GM18505 (cell line): ENCODE data around the gene EPHX1.
"Not testable (repeated sequence)": the region's sequence is repeated elsewhere in the genome, so short reads cannot be mapped to it uniquely, and the experiment has no call there.

Experiments
- ATAC-seq: cut with Tn5 transposase; IDR thresholded peaks from one replicate; pipeline ENCODE4 v1.9.1; 2021; ENCODE audit not compliant: unreplicated experiment
- POLR2A ChIP-seq: IDR thresholded peaks from 4 replicates; pipeline ENCODE4 v1.6.1; 2011; ENCODE audit warnings: borderline replicate concordance; ENCODE audit not compliant: insufficient read depth, insufficient read length; ENCODE audit errors: extremely low read depth

Gene EPHX1

GRCh38 chr1:225834417-225835329 is 24.7 kb downstream of the EPHX1 start:
- no peak for TF ChIP-seq POLR2A
- no peak for ATAC-seq

GRCh38 chr1:225835856-225836255 is 25.9 kb downstream of the EPHX1 start:
- no peak for ATAC-seq
- no peak for TF ChIP-seq POLR2A

GRCh38 chr1:225836296-225836695 is 26.4 kb downstream of the EPHX1 start:
- ATAC-seq: not testable (repeated sequence)

- no peak for TF ChIP-seq POLR2A
- ATAC-seq: no peak
Observed at GRCh38 chr1:225838793-225839192, 28.9 kb downstream of the EPHX1 start.

- ATAC-seq: no peak
- no peak for TF ChIP-seq POLR2A
Observed at GRCh38 chr1:225840223-225840610, 30.3 kb downstream of the EPHX1 start.

GRCh38 chr1:225840713-225841112 is 30.8 kb downstream of the EPHX1 start:
- no peak for ATAC-seq
- TF ChIP-seq POLR2A: no peak

GRCh38 chr1:225842074-225842473 is 32.1 kb downstream of the EPHX1 start:
- no peak for ATAC-seq
- TF ChIP-seq POLR2A: no peak

- ATAC-seq: no peak
- TF ChIP-seq POLR2A: no peak
Observed at GRCh38 chr1:225842788-225843425, 33.0 kb downstream of the EPHX1 start.

- no peak for TF ChIP-seq POLR2A
- no peak for ATAC-seq
Observed at GRCh38 chr1:225843426-225843795, 33.5 kb downstream of the EPHX1 start.

- ATAC-seq: no peak
- TF ChIP-seq POLR2A: no peak
Observed at GRCh38 chr1:225844236-225845061, 34.5 kb downstream of the EPHX1 start.

GRCh38 chr1:225845097-225845496 is 35.2 kb downstream of the EPHX1 start:
- TF ChIP-seq POLR2A: no peak
- no peak for ATAC-seq

- TF ChIP-seq POLR2A: no peak
- ATAC-seq: no peak
Observed at GRCh38 chr1:225845571-225846259, 35.8 kb downstream of the EPHX1 start.
